Adipose tissue (tissue), 3 donors: ENCODE measurements around the gene BCL2L11. TPM values are rescaled to one million over a fixed set of nuclear protein-coding genes. Genes with fewer than 3 reads are reported as not detected.

Experiments used
- H3K27ac ChIP-seq: one replicate; pipeline ENCODE4 v1.5.1; 2013; ENCODE audit warnings: low read depth, low read length
- WGBS, 3 donors: extraction: QIAGEN DNeasy Blood & Tissue Kit; methylation state at CpG; one replicate each; pipeline ENCODE4 v1.1.7; 2013; 5-methylcytosine and 5-hydroxymethylcytosine counted together
- polyA plus RNA-seq, 3 donors: library from polyadenylated mRNA; stranded (reverse); fragments of 200-250 nt; gene quantifications; one replicate each; pipeline ENCODE4 v1.2.3, GENCODE V29; 2013
- donor health status: healthy with polysubstance abuse.
- donor health status: Bipolar disorder and iron deficiency.
- donor health status: healthy.

BCL2L11 gene
- polyA plus RNA-seq, 3 donors, result 4.7 to 8.3 (median 4.8) TPM

DNA sequence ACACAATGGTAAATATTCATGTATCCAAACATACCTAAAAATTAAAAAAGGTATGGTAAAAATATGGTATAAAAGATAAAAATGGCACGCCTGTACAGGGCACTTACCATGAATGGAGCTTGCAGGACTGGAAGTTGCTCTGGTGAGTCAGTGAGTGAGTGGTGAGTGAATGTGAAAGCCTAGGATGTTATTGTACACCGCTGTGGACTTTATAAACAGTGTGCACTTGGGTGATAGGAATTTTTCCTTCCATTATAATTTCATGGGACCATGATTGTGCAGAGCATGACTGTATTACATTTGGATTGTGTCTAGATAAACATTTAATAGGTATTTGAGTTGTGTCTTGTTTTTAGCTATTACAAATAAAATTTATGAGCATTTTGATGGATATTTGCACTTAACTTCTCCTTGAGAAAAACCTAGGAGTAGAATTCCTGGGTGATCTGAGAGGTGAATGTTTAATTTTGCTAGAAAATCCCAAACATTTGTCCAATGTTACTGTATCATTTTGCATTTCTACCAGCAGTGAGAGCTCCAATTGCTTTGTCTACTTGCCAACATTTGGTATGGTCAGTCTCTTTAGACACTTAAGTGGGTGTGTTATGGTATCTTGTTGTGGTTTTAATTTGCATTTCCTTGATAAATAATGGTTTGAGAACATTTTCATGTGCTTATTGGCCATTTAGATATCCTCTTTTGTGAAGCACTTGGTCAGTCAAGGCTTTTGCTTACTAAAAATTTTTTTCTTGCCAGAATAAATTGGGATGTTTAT, 81.7 kb downstream of the BCL2L11 start:
- H3K27ac ChIP-seq, result no peak overlapping the region
- 86 to 97% (median 92%) methylated on average over 2 of the region's 2 CpGs for WGBS, 3 donors

- 72 to 88% (median 75%) methylated on average over 2 of the region's 2 CpGs for WGBS, 3 donors
- no peak overlapping the region for H3K27ac ChIP-seq
These were observed 84.0 kb downstream of the BCL2L11 start for GRCh38 chr2:111204706-111205105.

GRCh38 chr2:111205774-111206173, 85.1 kb downstream of the BCL2L11 start:
- 72 to 80% (median 76%) methylated on average over 2 of the region's 2 CpGs for WGBS, 3 donors
- H3K27ac ChIP-seq, result no peak overlapping the region

GRCh38 chr2:111207851-111208250, 87.1 kb downstream of the BCL2L11 start:
- 97 to 100% (median 98%) methylated on average over 1 of the region's 1 CpG for WGBS, 3 donors
- no peak overlapping the region for H3K27ac ChIP-seq

DNA sequence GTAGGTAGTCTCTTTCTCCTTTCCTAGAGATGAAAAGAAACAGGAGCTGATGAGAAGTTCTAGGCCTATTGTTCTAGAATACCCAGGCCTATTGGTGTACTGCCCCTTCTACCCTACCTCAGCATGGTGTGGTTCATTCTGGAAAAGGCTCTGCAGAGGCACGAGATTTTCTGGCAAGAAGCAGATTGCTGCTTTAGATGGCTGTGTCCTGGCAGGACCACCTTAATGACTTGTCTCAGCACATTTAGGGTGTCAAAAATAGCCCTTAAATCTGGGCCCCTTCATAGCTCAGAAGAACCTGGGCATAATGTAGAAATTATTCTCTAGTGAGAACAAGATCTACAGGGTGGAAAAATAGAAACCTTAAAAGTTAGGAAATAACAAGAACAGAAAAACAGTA, 87.9 kb downstream of the BCL2L11 start:
- WGBS, 3 donors, result 76 to 94% (median 94%) methylated on average over 1 of the region's 1 CpG
- H3K27ac ChIP-seq, result no peak overlapping the region

GRCh38 chr2:111209045-111209514, 88.4 kb downstream of the BCL2L11 start:
- 90 to 93% (median 92%) methylated on average over 1 of the region's 1 CpG for WGBS, 3 donors
- H3K27ac ChIP-seq, result no peak overlapping the region

GRCh38 chr2:111210036-111210435, 89.3 kb downstream of the BCL2L11 start:
- WGBS, 3 donors, result 87 to 97% (median 97%) methylated on average over 1 of the region's 1 CpG
- H3K27ac ChIP-seq, result no peak overlapping the region

DNA sequence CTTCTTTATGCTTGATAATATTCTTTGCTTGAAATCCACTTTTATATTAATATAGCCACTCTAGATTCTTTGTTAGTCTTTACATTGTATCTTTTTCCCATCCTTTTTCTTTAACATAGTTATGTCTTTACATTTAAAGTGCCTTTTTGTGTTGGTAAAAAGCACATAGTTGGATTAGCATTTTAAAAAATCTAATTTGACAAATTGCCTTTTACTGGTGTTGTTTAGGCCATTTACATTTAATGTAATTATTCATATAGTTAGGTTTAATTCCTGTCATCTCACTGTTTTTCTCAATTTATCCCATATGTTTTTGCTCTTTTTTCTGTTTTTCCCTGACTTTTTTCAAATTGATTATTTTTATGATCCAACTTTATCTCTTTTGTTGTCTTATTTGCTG, 93.2 kb downstream of the BCL2L11 start:
- no peak overlapping the region for H3K27ac ChIP-seq

GRCh38 chr2:111216811-111217652, 96.3 kb downstream of the BCL2L11 start:
- WGBS, 3 donors, result 38 to 96% (median 89%) methylated on average over 6 of the region's 6 CpGs
- no peak overlapping the region for H3K27ac ChIP-seq
